ENCODE measurements around the gene SLC32A1. TPM values are rescaled to one million over a fixed set of nuclear protein-coding genes. Genes with fewer than 3 reads are reported as not detected.

Gene SLC32A1
- total RNA-seq, 1 donor from 2014 or later: 7.7 TPM

Small RNAs within 50 kb of the gene (small RNA-seq; reads per million reads assigned to genes)
- gene RF00017: not detected

Other genes with a start within 250 kb of the SLC32A1 start
- not detected for gene ADIG, start 143.3 kb upstream of the SLC32A1 start, total RNA-seq
- gene ARHGAP40, start 122.7 kb upstream of the SLC32A1 start, total RNA-seq: 0.41 TPM
- 9.8 TPM for gene ACTR5, start 24.0 kb downstream of the SLC32A1 start, total RNA-seq
- gene PPP1R16B, start 81.2 kb downstream of the SLC32A1 start, total RNA-seq: 10.6 TPM
- 2.4 TPM for gene FAM83D, start 201.9 kb downstream of the SLC32A1 start, total RNA-seq
- 15.5 TPM for gene DHX35, start 237.9 kb downstream of the SLC32A1 start, total RNA-seq